Measurements from ENCODE around the gene BSND.
A peak's percentile ranks its signal among the peaks of the same experiment; 100 is the strongest.

BSND gene

GRCh38 chr1:54967372-54967771 lies 31.4 kb upstream of the BSND start:
- H3K4me3 ChIP-seq (ENCODE audit: low read length): no peak overlapping the region
- TF ChIP-seq, protein P1, sequence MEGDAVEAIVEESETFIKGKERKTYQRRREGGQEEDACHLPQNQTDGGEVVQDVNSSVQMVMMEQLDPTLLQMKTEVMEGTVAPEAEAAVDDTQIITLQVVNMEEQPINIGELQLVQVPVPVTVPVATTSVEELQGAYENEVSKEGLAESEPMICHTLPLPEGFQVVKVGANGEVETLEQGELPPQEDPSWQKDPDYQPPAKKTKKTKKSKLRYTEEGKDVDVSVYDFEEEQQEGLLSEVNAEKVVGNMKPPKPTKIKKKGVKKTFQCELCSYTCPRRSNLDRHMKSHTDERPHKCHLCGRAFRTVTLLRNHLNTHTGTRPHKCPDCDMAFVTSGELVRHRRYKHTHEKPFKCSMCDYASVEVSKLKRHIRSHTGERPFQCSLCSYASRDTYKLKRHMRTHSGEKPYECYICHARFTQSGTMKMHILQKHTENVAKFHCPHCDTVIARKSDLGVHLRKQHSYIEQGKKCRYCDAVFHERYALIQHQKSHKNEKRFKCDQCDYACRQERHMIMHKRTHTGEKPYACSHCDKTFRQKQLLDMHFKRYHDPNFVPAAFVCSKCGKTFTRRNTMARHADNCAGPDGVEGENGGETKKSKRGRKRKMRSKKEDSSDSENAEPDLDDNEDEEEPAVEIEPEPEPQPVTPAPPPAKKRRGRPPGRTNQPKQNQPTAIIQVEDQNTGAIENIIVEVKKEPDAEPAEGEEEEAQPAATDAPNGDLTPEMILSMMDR (IDR thresholded peaks at IDR 0.05; ENCODE audit: insufficient read depth, low read depth, low read length, missing control alignments): no peak
- peak; percentile 68 for DNase-seq (ENCODE audit: low read depth)

DNA sequence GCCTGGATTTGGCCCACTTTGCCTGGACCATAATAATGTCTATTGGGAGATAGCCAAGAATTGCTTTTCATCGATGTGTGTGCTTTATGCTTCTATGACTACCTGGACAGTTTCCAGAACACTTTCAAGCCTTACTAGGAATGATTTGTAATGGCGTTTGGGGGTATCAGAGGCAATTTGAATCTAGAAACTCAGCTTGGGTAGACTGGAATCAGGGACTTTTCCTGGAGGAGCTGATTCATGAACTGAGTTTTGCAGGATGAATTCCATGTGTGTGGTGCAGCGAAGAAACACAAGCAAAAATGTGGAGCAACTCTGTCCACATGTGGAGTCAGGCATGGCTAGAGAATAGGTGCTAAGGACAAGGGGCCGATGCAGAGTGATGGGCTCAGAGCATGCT lies 30.2 kb upstream of the BSND start:
- no peak for DNase-seq (ENCODE audit: low read depth)
- H3K4me3 ChIP-seq (ENCODE audit: low read length): no peak overlapping the region
- TF ChIP-seq, protein P1 (IDR thresholded peaks at IDR 0.05; ENCODE audit: insufficient read depth, low read depth, low read length, missing control alignments): no peak

GRCh38 chr1:54969879-54970278 lies 28.9 kb upstream of the BSND start:
- TF ChIP-seq, protein P1 (IDR thresholded peaks at IDR 0.05; ENCODE audit: insufficient read depth, low read depth, low read length, missing control alignments): no peak
- no peak for DNase-seq (ENCODE audit: low read depth)
- H3K4me3 ChIP-seq (ENCODE audit: low read length): no peak overlapping the region

DNA sequence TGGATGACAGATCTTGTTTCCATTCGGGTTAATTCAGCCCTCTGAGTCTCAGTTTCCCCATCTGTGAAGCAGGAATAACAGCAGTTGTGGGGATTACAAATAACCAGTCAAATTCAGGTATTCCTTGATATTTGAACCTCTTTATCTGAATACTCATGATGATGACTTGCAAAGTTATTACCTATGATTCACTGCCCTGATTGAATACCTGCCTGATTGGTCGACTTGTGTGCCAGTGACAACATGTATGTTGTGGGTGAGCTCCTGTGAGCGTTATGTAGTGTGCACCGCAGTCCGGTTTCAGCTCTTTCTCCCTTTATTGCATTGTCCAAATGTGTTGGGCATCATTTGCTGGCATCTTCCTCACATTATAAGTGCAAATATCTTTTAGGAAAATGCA lies 27.8 kb upstream of the BSND start:
- H3K4me3 ChIP-seq (ENCODE audit: low read length): no peak overlapping the region
- TF ChIP-seq, protein P1 (IDR thresholded peaks at IDR 0.05; ENCODE audit: insufficient read depth, low read depth, low read length, missing control alignments): no peak
- peak; percentile 89 for DNase-seq (ENCODE audit: low read depth)

DNA sequence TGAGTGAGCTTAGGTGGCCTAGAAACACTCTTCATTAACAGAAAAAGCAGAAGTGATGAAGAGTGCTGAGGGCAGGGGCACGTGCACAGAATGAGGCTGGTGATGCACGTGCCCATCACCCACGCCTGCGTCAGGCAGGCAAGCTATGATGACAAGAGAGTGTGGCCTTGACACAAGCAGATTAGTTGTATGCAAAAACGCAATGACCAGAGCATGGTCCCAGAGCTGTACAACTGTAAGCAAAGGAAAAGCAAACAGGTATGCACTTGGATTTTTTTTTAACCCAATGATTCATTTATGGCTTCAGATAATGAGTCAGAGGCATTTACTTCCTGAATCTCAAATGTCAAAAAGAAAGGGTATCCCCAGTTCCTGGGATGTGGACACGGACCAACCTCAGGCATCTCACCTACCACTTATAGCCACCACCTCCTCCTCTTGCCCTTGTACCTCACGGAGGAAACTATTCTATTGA lies 27.4 kb upstream of the BSND start:
- TF ChIP-seq, protein P1 (IDR thresholded peaks at IDR 0.05; ENCODE audit: insufficient read depth, low read depth, low read length, missing control alignments): no peak

DNA sequence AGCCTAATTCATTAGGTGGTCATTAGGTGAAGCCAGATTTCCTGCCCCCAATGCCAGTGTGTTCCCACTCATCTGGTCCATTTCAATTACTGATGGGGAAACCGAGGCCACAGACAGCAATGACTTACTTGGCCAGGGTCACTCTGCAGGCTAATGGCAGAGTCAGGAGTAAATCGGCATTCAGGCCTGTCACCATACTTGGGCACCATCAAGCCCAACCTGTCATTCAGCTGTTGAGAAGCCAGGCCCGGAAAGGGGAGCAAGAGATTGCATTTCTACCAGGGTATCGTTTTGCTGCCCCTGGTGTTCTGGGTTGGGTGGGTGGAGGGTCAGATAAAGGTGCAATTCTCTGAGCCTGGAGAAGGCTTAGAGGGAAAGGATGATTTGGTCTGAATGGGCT lies 26.3 kb upstream of the BSND start:
- no peak for DNase-seq (ENCODE audit: low read depth)
- TF ChIP-seq, protein P1 (IDR thresholded peaks at IDR 0.05; ENCODE audit: insufficient read depth, low read depth, low read length, missing control alignments): no peak
- H3K4me3 ChIP-seq (ENCODE audit: low read length): no peak overlapping the region

More for the DNA sequence above, 27.4 kb upstream of the BSND start:
- peak; percentile 86 for DNase-seq (ENCODE audit: low read depth)
- H3K4me3 ChIP-seq (ENCODE audit: low read length): no peak overlapping the region

GRCh38 chr1:54973205-54973921 lies 25.4 kb upstream of the BSND start:
- TF ChIP-seq, protein P1 (IDR thresholded peaks at IDR 0.05; ENCODE audit: insufficient read depth, low read depth, low read length, missing control alignments): peak; percentile 60
- H3K4me3 ChIP-seq (ENCODE audit: low read length): no peak overlapping the region
- peak; percentile 55 for DNase-seq (ENCODE audit: low read depth)

Measured in epithelial cell of esophagus (primary cell).